Stimulated activated CD8-positive, alpha-beta memory T cell treated with anti-CD3 and anti-CD28 coated beads, Interleukin-4, amount 100 ng/mL, for 1 hour (primary cell): ENCODE data around the gene NCOA1.

Experiments used
- DNase-seq, 2 donors: peaks; one replicate each; pipeline ENCODE4 v3.0.0-alpha.2; 2020; ENCODE audit warnings: low read depth in 2 of 2, low spot score in 1 of 2

The NCOA1 gene

DNA sequence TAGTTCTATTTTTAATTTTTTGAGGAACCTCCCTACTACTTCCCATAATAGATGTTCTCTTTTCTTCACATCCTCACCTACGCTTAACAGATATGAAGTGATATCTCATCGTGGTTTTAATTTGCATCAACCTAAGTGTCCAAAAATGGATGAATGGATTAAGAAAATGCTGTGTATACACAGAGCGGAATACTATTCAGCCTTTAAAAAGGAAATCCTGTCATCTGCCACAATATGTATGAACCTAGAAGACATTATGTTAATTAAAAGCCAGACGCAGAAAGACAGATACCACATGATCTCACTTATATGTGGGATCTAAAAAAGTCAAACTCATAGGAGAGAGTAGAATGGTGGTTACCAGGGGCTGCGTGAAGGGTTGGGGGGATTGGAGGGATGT lies 189.1 kb downstream of the NCOA1 start:
- DNase-seq = no peak

DNA sequence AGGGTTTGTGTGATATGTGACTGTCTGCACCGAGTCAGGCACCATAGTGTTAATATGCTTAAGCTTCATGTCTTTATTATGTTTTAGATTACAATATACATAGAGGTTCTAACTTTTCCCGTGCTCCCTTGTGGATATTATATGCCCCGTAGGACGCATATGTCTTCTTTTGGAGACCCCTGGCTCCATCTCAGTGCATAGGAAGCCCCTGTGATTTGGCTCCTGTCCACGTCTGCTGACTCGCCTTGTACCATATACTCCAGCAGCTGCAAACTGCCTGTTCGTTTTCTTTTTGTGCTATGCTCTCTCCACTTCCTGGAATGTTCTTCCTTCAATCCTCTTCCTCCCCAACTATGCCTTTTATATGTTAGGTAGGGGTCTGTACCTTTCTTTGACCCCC lies 191.2 kb downstream of the NCOA1 start:
- no peak for DNase-seq

DNA sequence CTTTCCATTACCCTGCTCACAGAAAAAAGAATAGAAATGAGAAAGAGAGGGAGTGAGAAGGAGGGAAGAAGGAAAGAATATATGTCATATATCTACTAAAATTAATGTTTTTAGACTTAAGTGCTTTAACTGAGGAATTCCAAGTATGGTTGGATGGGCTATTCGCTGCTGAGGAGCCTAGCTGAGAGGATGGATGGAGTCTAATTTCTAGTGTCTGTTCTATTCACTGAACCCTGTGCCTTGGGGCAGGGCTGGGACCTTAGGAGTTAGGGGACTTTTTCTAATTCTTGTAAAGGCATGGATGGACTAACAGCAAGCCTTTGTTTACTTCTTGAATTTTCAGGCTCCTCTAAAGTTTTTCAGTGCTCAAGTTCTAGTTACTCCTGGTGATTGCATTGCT lies 192.4 kb downstream of the NCOA1 start:
- DNase-seq = no peak

DNA sequence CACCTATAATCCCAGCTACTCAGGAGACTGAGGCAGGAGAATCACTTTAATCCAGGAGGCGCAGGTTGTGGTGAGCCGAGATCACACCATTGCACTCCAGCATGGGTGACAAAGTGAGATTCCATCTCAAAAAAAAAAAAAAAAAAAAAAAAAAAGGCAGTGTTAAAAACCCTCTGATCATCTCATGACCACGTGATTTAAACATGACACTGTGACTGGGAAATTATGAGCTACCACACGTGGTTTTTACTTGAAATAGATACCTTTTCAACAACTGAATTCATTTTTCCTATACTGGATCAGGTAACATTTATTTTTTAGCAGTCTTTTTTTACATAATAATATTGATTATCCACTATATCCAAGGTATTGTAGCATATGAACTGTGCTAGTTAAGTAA lies 199.5 kb downstream of the NCOA1 start:
- no peak for DNase-seq

DNA sequence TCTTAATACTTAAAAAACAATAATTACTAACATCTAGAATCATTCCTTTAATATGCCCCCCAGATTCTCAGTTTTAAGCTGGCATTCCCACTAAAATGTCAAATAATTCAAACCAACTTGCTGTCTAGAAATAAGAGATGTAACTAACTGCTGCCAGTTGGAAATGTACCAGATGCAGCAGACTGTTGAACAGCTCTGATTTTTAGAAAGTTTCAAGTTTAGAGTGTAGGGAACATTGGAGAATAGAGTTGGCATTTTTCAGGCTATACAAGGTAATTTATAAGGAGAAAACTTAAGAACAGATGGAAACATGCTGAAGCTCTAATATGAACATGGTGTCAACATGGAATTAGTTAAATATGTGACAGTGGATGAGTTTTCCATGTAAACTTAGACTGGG lies 200.8 kb downstream of the NCOA1 start:
- DNase-seq = no peak

DNA sequence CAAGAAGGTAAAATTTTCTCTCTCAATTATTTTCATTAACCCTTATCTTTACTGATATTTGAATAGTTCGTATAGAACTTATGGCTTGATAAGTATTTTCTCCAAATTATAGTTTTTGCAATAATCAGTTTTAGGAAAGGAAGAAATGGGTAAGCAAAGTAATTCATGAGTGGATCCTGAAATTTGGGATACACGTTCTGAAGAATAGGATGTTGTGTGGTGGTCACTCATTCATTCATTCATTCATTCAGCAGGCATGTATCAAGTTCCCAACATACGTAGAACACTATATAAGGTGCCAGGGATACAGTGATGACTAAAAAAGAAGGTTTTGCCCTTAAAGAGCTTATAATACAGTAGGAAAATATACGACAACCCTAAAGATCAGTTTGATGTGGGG lies 206.7 kb downstream of the NCOA1 start:
- no peak for DNase-seq

DNA sequence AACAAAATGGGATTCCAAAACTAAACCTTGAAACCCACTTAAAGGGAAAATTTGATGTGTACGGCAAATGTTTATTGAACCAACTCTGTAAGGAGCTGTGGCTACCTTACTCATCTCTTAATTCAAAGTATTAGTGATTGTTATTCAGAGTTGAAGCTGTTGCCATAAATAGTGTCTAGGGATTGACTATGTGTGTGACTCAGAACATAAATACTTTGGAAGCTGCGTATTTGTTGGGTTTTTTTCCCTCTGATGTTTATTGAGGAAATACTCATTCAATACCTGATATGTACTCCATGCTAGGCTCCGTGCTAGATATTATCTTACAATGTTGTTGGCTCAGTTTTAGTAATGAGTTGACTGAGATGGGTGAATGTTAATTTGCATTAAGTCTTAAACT lies 211.7 kb downstream of the NCOA1 start:
- no peak for DNase-seq

DNA sequence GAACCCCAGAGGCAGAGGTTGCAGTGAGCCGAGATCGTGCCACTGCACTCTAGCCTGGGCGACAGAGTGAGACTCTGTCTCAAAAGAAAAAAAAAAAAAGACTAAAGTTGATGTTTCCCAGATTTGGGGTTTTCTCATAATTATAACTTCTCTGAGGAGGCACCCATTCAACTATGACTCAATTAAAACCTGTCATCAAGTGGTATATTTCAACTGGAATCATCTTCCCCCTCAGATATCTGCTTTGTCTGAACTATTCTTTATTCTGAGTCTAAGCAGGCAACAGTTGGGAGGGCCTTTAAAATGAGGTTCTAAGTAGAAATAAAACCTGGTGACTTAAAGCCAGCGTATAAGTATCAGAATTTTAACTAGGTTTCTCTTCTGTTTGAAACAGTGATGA lies 213.6 kb downstream of the NCOA1 start:
- no peak for DNase-seq

DNA sequence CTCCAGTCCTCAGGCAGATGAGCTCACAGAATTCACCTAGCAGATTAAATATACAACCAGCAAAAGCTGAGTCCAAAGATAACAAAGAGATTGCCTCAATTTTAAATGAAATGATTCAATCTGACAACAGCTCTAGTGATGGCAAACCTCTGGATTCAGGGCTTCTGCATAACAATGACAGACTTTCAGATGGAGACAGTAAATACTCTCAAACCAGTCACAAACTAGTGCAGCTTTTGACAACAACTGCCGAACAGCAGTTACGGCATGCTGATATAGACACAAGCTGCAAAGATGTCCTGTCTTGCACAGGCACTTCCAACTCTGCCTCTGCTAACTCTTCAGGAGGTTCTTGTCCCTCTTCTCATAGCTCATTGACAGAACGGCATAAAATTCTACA lies 216.1 kb downstream of the NCOA1 start:
- no peak for DNase-seq

DNA sequence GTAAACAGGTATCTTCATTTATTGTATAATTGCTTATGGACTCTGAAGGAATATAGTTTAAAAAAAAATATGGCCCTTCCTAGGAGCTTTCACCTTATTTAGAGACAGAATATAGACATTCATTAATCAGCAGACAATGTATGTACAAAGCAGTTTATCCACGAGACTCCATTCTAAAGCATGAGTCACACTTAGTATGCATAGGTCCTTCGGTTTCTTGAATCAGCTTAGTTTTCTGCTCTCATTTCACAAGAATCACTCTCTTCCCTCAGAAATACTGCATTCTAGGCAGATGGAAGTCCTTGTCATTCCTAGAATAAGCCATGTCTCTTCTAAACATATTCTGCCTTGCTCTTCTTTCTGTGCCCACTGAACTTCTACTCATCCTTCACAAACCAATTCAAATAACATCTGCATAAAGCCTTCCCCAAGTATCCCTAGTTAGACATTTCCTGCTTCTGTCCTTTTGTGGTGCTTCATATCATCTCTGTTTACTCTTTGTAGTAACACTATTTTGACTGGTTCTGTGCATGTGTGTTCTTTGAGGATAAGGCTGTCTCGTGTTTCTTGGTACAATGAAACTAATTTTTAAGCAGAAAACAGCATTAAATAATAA lies 217.6 kb downstream of the NCOA1 start:
- no peak for DNase-seq

DNA sequence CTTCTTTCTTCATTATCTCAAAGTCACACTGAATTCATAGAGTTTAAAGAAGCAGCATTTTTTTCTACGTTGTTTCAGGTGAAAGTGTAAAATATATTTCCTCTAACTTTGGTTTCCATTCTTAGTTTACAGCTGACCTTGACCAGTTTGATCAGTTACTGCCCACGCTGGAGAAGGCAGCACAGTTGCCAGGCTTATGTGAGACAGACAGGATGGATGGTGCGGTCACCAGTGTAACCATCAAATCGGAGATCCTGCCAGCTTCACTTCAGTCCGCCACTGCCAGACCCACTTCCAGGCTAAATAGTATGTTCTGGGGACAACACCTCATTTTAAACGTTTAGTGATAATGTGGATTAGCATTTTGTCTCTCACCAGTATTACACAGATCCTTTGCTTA lies 219.8 kb downstream of the NCOA1 start:
- no peak for DNase-seq

DNA sequence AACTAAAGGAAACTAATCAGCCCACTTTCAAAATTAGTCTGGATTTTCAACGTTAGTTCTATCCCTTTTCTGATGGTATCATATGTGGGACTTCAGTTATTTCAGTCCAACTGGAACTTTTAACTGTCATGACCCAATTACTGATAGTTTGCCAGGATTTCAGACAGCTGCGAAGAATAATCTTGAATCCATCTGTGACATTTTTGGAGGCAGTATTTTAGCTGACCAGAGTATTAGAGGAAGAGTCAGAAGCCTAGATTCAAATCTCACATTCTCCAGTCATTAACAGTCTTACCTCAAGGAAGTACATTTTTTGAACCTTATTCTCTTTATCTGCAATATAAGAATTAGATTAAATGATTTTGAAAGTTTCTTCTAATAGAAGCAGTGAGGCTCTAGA lies 220.8 kb downstream of the NCOA1 start:
- DNase-seq = no peak

DNA sequence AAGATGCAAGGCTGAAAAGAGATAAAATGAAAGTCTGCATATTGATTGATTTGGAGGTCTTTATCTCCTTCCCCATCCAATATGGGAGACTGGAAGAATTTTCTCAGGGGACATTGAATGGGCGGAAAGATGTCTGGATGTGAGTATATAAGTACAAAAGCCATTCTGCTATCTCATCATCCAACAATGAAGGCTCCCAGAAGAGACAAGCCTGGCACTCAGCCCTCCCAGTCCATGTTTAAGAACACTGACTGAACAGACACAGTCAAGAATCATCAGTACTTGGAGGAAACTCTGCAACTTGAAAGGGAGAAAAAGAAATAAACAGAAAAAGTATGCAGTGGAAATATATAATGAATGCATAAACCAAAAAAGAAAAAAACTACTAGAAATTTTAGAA lies 221.2 kb downstream of the NCOA1 start:
- no peak for DNase-seq

DNA sequence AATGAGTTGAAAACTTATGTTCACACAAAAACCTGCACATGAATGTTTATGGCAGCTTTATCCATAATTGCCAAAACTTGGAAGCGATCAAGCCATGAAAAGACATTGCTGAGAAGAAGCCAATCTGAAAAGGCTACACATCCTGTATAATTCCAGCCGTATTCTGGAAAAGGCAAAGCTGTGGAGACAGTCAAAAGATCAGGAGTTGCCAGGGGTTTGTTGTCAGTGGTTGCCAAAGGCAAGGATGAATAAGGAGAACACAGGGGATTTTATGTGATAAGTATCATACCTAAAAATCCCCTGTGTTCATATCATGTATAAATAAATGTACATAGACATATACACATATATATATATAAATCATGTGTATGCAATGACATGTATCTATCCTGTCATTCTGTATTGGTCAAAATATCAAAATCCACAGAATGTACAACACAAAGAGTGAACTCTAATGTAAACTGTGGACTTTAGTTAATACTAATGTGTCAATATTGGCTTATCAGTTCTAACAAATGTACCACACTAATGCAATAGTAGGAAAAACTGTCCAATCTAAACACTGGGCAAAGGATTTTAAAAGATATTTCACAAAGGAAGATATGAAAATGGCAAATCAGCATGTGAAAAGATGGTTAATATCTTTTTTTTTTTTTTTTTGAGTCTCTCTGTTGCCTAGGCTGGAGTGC lies 226.4 kb downstream of the NCOA1 start:
- no peak for DNase-seq

DNA sequence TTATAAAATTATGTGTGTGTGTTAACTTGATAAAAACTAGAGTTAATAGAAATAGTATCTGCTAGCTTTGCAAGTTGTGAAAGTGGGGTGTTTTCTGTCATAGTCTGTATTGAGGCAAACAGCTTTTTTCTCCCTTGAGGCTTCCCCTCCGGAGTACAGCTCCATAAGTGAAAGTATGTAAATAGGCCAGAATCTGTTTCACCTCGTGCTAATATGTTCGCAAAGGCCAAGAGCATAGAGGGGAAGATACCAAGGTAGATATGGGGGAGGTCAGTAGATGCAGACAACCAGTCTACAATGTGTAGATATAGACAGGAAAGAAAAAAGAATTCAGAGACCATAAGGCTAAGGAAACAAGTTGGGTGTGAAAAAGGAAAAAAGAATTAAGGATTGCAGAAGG lies 229.3 kb downstream of the NCOA1 start:
- DNase-seq = no peak

DNA sequence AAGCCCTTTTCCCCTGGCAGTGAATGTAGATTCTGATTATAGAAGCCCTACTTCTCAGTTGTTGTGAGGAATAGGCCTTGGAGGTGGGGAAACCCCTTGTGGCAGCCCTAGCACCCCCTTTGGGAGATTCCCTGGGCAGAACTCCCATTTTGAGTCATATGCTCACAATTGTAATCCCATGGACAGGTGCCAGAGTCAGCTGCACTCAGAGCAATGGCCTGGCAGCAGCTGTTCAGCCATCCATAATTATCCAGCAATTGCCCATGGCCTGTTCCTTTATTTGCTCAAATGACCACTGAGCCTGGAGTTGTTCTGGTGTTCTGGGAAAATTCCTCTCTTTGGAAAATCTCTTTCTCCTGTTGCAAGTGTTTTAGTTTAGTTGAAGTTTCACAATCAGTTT lies 230.4 kb downstream of the NCOA1 start:
- DNase-seq = no peak

DNA sequence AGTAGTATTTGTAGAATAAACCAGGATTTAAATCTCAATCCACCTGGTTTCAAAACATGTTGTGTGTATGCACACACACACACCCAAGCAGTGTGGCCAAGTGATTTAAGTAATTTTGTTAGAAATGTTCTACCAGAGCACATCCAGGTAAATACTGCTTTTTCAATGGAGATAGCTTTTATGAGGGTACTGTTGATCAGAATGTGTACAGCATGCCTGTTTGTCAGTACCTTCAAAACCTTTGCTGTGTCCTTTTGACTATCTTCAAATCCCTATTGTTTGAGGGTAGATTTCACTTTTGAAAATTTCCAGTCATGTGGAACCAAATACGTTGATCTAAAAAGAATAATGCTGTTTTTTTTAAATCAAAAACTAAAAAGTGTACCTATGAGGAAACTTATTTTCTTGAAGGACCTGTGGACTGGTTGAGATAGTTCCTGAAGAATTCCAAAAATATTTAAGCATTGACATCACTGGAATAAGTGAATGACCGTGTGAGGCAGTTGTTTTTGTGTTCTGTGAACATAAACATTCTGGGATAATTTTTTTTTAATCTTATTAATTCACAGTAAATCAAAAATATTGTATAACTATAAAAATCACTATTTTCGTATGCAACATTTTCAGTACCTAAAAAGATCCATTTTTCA lies 231.2 kb downstream of the NCOA1 start:
- DNase-seq = no peak

DNA sequence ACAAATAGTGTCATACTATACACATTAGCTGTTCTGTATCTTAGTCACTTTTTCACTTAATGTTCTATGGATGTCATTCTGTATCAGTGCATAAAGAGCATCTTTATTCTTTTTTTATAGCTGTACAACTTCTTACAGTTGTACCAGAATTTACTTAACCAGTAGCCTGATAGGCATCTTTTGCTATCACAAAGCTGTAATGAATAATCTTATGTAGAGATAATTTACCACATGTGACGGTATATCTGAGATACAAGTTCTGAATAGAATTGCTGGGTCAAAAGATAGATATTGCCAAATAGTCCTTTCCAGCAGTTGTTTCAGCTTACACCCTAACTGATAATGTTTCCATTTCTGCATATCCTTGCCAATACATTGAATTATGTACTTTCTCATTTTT lies 232.1 kb downstream of the NCOA1 start:
- DNase-seq = no peak

DNA sequence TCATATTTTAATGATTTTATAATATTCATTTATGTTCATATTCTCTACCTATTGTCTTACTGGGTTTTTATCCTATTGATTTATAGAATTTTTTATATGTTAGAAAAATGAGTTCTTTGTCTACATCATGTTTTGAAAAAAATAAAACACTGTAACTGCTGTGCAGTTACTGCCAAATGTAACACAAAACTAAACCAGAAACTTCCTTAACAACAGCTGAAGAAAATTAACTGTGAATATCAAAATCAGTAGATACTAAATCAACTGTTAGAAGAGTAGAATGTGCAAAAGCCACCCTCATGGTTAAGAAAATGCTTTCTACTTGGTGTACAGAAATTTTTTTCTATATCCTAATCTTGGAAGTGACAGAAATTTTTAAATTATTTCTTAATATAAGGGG lies 232.6 kb downstream of the NCOA1 start:
- no peak for DNase-seq

DNA sequence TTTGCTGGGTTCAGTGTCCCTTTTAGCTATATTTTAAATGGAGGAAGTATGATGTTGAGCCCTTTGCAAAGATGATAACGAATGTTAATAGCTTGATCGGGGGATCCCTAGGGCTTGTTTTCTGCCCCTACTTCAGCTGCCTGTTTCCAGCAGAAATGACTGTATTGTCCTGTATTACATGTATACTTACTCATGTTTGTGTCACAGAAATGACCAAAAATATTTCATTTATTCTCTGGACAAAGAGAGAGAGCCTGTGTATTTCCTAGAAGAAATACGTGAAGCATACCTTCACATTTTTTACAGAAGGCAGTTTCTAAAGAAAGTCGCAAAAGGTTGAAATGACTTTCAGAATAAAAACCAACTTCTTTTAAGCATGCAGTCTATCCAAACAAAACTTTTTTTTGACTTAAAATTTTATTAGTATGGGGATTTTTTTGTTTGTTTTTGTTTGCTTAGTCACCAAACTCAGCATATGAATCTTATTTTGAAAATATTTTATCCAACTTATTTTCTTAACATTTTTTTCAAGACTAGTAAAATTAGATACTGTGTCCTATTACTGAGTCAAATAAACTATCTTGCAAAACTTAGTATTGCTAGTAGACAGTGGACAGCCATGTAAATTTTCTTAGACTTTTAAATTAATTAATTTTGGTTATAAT lies 233.2 kb downstream of the NCOA1 start:
- DNase-seq = no peak

DNA sequence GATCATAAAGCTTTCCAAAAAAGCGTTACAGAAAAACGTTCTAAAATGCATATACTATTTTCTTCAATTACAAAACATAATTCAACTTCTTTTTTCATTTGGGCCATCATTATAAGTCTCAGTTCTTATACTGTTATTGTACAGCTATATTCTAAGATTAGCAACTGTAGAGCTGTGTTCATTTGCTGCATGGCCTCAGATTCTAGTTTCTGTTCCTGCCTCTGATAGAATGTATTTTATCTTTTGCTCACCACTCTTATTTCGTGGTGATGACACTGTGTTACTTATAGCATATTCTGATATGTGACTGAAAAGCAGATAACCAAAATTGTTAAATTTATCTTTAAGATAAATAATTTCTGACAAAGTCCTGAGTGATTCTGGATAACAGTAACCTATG lies 234.9 kb downstream of the NCOA1 start:
- no peak for DNase-seq

DNA sequence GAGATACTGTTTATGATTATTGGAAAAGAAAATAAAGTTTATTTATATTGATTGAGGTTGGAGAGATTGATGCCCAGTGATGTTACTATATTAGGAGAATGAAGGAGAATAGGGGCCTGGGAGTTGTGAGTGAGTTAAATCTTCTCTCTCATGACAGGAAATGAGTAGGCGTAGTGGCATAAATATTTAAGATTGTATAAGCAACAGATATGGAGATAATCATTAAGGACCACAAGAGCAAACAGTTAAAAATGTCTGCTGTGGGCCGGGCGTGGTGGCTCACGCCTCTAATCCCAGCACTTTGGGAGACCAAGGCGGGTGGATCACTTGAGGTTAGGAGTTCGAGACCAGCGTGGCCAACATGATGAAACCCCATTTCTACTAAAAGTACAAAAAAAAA lies 239.4 kb downstream of the NCOA1 start:
- DNase-seq = no peak
